GM23248 (cell line): ENCODE measurements around the gene SLFN5. TPM values are rescaled to one million over a fixed set of nuclear protein-coding genes. Genes with fewer than 3 reads are reported as not detected.
A peak's percentile ranks its signal among the peaks of the same experiment; 100 is the strongest.

ENCODE experiments used
- DNase-seq: peaks from one replicate; pipeline ENCODE4 v3.0.0-alpha.2; 2015
- H2AFZ ChIP-seq: fragments of 200-600 bp; sonication (generic); 2 replicates; pipeline ENCODE4 v1.6.1; 2016; ENCODE audit warnings: antibody characterized with exemption
- H3F3A ChIP-seq: fragments of 200-600 bp; sonication (generic); 2 replicates; pipeline ENCODE4 v1.6.1; 2016; ENCODE audit warnings: mild to moderate bottlenecking, antibody characterized with exemption, mixed run types; ENCODE audit not compliant: insufficient read depth
- H3K27ac ChIP-seq: fragments of 200-600 bp; sonication (generic); 2 replicates; pipeline ENCODE4 v1.5.1; 2016; ENCODE audit warnings: mild to moderate bottlenecking
- H3K27me3 ChIP-seq: fragments of 200-600 bp; sonication (generic); replicated peaks from 2 replicates; pipeline ENCODE4 v1.6.1; 2016; ENCODE audit warnings: mild to moderate bottlenecking; ENCODE audit not compliant: insufficient read depth
- H3K36me3 ChIP-seq: fragments of 200-600 bp; sonication (generic); 2 replicates; pipeline ENCODE4 v1.6.1; 2016; ENCODE audit warnings: low read depth, mild to moderate bottlenecking
- H3K4me1 ChIP-seq: fragments of 200-600 bp; sonication (generic); 2 replicates; pipeline ENCODE4 v1.6.1; 2016; ENCODE audit warnings: mild to moderate bottlenecking; ENCODE audit not compliant: insufficient read depth
- H3K4me2 ChIP-seq: fragments of 200-600 bp; sonication (generic); one replicate; pipeline ENCODE4 v1.6.1; 2016; ENCODE audit warnings: mild to moderate bottlenecking; ENCODE audit not compliant: unreplicated experiment
- H3K4me3 ChIP-seq: fragments of 200-600 bp; sonication (generic); 2 replicates; pipeline ENCODE4 v1.5.1; 2016; ENCODE audit warnings: mild to moderate bottlenecking
- H3K79me2 ChIP-seq: fragments of 200-600 bp; sonication (generic); 2 replicates; pipeline ENCODE4 v1.6.1; 2016; ENCODE audit warnings: mild to moderate bottlenecking; ENCODE audit not compliant: insufficient read depth
- H3K9ac ChIP-seq: fragments of 200-600 bp; sonication (generic); 2 replicates; pipeline ENCODE4 v1.6.1; 2016; ENCODE audit warnings: mild to moderate bottlenecking
- H3K9me2 ChIP-seq: fragments of 200-600 bp; sonication (generic); 2 replicates; pipeline ENCODE4 v1.6.1; 2016; ENCODE audit warnings: mixed run types, mild to moderate bottlenecking, moderate library complexity; ENCODE audit not compliant: insufficient read depth
- H3K9me3 ChIP-seq: fragments of 200-600 bp; sonication (generic); one replicate; pipeline ENCODE4 v1.6.1; 2017; ENCODE audit warnings: low read depth
- H4K20me1 ChIP-seq: fragments of 200-600 bp; sonication (generic); 2 replicates; pipeline ENCODE4 v1.6.0; 2016; ENCODE audit not compliant: insufficient read depth
- EZH2 ChIP-seq: fragments of 200-600 bp; sonication (generic); IDR thresholded peaks from 2 replicates; pipeline ENCODE4 v1.6.1; 2018; ENCODE audit warnings: antibody characterized with exemption, mild to moderate bottlenecking; ENCODE audit not compliant: insufficient read depth, poor library complexity, severe bottlenecking
- EZH2phosphoT487 ChIP-seq: fragments of 200-600 bp; sonication (generic); IDR thresholded peaks from 2 replicates; pipeline ENCODE4 v1.6.1; 2018; ENCODE audit warnings: antibody characterized with exemption, moderate library complexity, mild to moderate bottlenecking, low read depth; ENCODE audit not compliant: insufficient read depth
- WGBS, 2 experiments: methylation state at CpG; one replicate each; pipeline ENCODE4 v1.1.6; 2015 to 2017; ENCODE audit warnings: low lambda C conversion rate in 2 of 2, low coverage in 1 of 2; ENCODE audit errors: missing lambda C conversion rate in 2 of 2; 5-methylcytosine and 5-hydroxymethylcytosine counted together
- in situ Hi-C: fragments of 300-500 bp; cut with MboI; formaldehyde crosslinking; loops from 2 replicates; pipeline ENCODE4 v1.15.0; 2020
- polyA plus RNA-seq: library from polyadenylated mRNA; unstranded; fragments of >200 nt; fragmentation: Nextera tagmentation; extraction: Ambion mirVana; gene quantifications from 2 replicates; pipeline ENCODE4 v1.2.1, GENCODE V29; 2016
- total RNA-seq: library from RNA; depleted of rRNA; stranded (reverse); fragments of >200 nt; shearing (Covaris generic); gene quantifications from 2 replicates; pipeline ENCODE4 v1.2.3, GENCODE V29; 2014

The SLFN5 gene
- total and polyA plus RNA-seq, 2 experiments from 2014 or later, result 33.4 to 57.3 TPM

DNA sequence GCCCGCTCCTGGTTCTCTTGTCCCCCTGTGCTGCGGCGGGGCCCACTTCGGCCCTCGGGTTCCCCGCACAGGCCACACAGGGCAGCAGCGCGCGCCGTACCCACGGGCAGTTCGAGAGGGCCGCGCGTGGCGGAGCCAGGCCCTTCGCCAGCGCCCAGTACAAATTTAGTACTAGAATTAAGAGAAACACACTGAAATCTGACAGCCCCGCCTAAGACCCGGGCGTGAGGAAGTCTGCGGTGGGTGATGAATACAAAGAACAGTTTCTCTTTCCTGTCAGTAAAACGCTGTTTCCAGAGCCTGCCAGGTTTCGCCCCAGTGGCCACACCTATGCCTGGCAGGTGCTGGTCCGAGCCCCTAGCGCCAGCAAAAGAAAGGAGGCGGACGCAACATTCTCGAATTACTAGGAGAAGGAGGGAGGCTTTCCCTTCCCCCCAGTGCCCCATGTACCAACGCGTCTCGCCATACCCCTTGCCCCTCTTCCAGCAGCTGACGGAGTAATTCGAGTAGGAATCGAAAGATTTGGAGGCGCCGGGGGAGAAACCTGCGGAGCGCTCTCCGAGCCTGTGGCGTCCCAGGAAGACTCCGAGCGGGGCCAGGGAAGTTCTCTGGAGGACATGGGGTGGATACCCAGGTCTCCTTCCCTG is 591 bp upstream of the SLFN5 start:
- in situ Hi-C loops, result no loop called here
- H3K4me2 ChIP-seq, result peak overlapping the region; percentile 93
- peak; percentile 73 for DNase-seq
- H3K27me3 ChIP-seq, result no peaks in the 10 kb centered on the region
- H3K9me3 ChIP-seq, result no peaks in the 10 kb centered on the region
- WGBS, 2 experiments, result 2 to 4% methylated on average over 39 to 43 of the region's 43 CpGs
- H3K27ac ChIP-seq, result peak overlapping the region; percentile 100
- no peak for TF ChIP-seq EZH2
- no peak for TF ChIP-seq EZH2phosphoT487
- H3K36me3 ChIP-seq, result 0 out of 2 replicates have a peak, but pooled peaks cover under 1% of the 10 kb centered on the region
- H3K4me3 ChIP-seq, result peak overlapping the region; percentile 98
- H3K4me1 ChIP-seq, result peaks cover 37% of the 10 kb centered on the region
- H3K9ac ChIP-seq, result peak overlapping the region; percentile 100
- peak overlapping the region; percentile 86 for H2AFZ ChIP-seq
- H4K20me1 ChIP-seq, result no peaks in the 10 kb centered on the region
- H3K9me2 ChIP-seq, result no peaks in the 10 kb centered on the region
- peaks cover 31% of the 10 kb centered on the region for H3F3A ChIP-seq
- peaks cover 39% of the 10 kb centered on the region for H3K79me2 ChIP-seq

DNA sequence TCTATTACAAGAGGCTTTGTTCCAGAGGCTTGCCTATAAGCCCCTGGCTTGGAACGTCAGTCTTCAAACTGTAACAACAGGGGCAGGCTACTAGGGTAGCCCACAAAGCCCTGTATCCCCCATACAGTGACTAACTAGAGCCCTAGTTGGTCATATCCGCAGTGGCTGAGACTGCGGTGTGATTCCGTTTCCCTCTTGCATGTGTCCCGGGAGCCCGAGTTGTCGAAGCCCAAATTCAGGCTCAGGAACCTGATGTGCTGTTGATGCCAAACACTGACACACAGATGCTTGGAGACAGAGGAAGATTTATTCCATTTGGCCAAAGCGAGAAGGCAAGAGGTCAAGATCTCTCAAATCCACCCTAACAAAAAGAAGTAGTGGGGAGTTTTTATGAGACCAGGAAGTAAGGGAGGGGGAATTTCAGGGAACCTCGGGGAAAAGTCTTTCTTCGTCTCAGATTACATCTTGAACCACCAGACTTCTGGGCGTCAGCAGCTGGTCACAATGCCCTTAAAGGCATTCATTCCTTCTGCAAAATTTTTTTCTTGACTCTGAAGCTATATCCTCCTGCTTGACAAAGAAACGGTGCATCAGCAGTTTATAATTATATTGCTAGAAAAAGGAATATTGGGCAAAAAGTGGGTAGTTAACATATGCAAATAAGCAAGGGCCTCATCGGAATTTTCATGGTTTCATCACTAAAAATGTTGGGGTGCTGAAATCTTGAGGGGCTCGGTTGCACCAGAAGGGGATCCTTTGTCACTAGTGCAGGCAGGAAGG is 879 bp downstream of the SLFN5 start:
- no peaks in the 10 kb centered on the region for H4K20me1 ChIP-seq
- in situ Hi-C loops, result no loop called here
- peaks cover 30% of the 10 kb centered on the region for H3K4me1 ChIP-seq
- peak overlapping the region; percentile 93 for H3K4me2 ChIP-seq
- peak overlapping the region; percentile 86 for H2AFZ ChIP-seq
- WGBS, 2 experiments, result 2% methylated on average over 14 of the region's 14 CpGs
- H3K27ac ChIP-seq, result peak overlapping the region; percentile 100
- TF ChIP-seq EZH2, result no peak
- TF ChIP-seq EZH2phosphoT487, result no peak
- no peaks in the 10 kb centered on the region for H3K27me3 ChIP-seq
- peaks cover 13% of the 10 kb centered on the region; the same call in 1 of the 2 replicates for H3K36me3 ChIP-seq
- peak overlapping the region; percentile 100 for H3K9ac ChIP-seq
- peaks cover 26% of the 10 kb centered on the region for H3F3A ChIP-seq
- DNase-seq, result peak; percentile 86
- no peaks in the 10 kb centered on the region for H3K9me3 ChIP-seq
- no peaks in the 10 kb centered on the region for H3K9me2 ChIP-seq
- peak overlapping the region; percentile 98 for H3K4me3 ChIP-seq
- peaks cover 54% of the 10 kb centered on the region for H3K79me2 ChIP-seq

DNA sequence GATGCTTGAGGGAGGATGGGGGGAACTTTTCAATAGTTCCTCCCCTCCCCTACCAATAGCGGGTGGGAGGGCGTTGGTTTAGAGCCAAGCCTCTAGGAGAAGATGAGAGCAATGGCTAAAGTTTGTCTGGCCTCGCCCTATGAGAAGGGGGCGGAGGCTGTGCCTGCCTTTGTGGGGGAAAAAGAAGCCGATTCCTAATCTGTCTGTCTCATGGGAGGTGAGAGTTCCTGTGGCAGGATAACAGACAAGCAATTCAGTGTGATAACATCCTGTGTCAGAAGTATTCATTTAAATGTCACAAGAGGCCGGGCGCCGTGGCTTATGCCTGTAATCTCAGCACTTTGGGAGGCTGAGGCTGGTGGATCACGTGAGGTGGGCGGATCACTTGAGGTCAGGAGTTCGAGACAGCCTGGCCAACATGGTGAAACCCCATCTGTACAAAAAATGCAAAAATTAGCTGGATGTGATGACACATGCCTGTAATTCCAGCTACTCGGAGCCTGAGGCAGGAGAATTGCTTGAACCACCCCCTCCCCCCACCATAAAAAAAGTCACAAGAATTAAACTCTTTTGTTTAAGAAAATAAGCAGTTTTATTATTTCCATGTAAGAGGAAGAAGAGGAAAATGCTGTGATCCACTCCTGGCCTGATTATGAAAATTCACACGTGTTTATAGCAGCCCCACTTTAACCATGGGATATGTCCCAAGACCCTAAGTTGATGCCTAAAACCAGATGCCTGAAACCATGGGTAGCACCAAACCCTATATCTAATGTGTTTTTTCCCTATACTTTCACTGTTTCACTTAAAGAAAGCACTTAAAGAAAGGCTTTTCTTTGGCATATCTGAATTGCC is 1.7 kb downstream of the SLFN5 start:
- in situ Hi-C loops, result no loop called here
- H3K9me3 ChIP-seq, result no peaks in the 10 kb centered on the region
- 0 to 1% methylated on average over 13 of the region's 13 CpGs for WGBS, 2 experiments
- peak overlapping the region; percentile 100 for H3K27ac ChIP-seq
- peak overlapping the region; percentile 100 for H3K9ac ChIP-seq
- H3K9me2 ChIP-seq, result no peaks in the 10 kb centered on the region
- H3F3A ChIP-seq, result peaks cover 28% of the 10 kb centered on the region
- TF ChIP-seq EZH2phosphoT487 (no peak), EZH2 (no peak)
- no peaks in the 10 kb centered on the region for H4K20me1 ChIP-seq
- H3K4me1 ChIP-seq, result peaks cover 23% of the 10 kb centered on the region
- H3K4me3 ChIP-seq, result peak overlapping the region; percentile 98
- H3K36me3 ChIP-seq, result peaks cover 20% of the 10 kb centered on the region; the same call in 1 of the 2 replicates
- no peaks in the 10 kb centered on the region for H3K27me3 ChIP-seq
- DNase-seq, result peak; percentile 91
- H3K4me2 ChIP-seq, result peak overlapping the region; percentile 93
- peaks cover 62% of the 10 kb centered on the region for H3K79me2 ChIP-seq
- H2AFZ ChIP-seq, result peak overlapping the region; percentile 33; the same call in 1 of the 2 replicates

DNA sequence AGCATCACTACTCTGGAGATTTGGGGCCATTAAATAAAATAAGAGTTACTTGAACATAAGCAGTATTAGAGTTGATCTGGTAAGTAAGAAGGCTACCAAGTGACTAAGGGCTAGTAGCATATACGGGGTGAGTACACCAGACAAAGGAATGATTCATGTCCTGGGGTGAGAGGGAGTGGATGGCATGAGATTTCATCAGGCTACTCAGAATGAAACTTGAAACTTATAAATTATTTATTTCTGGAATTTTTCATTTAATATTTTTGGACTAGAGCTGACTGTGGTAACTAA is 2.3 kb downstream of the SLFN5 start:
- peak overlapping the region; percentile 100 for H3K27ac ChIP-seq
- peak overlapping the region; percentile 98 for H3K4me3 ChIP-seq

More for the DNA sequence above, 2.3 kb downstream of the SLFN5 start:
- H3K9me2 ChIP-seq, result no peaks in the 10 kb centered on the region
- in situ Hi-C loops, result no loop called here
- H3K4me2 ChIP-seq, result peak overlapping the region; percentile 93
- H3K27me3 ChIP-seq, result no peaks in the 10 kb centered on the region
- H3K9ac ChIP-seq, result peak overlapping the region; percentile 100
- TF ChIP-seq EZH2, result no peak
- no peak for TF ChIP-seq EZH2phosphoT487
- H3F3A ChIP-seq, result peaks cover 34% of the 10 kb centered on the region
- H3K36me3 ChIP-seq, result peaks cover 21% of the 10 kb centered on the region; the same call in 1 of the 2 replicates
- no peak overlapping the region for H2AFZ ChIP-seq
- peaks cover 68% of the 10 kb centered on the region for H3K79me2 ChIP-seq
- H3K4me1 ChIP-seq, result peaks cover 19% of the 10 kb centered on the region
- H4K20me1 ChIP-seq, result no peaks in the 10 kb centered on the region
- WGBS, 2 experiments, result 0% methylated on average over 1 of the region's 1 CpG
- DNase-seq, result peak; percentile 95
- no peaks in the 10 kb centered on the region for H3K9me3 ChIP-seq
